CD4-positive, alpha-beta T cell treated with Interferon gamma for 1 hour (primary cell): Measurements from ENCODE around the gene CEP41.

Experiments used
- DNase-seq: peaks from one replicate; pipeline ENCODE4 v3.0.0-alpha.2; 2020

CEP41 gene

DNA sequence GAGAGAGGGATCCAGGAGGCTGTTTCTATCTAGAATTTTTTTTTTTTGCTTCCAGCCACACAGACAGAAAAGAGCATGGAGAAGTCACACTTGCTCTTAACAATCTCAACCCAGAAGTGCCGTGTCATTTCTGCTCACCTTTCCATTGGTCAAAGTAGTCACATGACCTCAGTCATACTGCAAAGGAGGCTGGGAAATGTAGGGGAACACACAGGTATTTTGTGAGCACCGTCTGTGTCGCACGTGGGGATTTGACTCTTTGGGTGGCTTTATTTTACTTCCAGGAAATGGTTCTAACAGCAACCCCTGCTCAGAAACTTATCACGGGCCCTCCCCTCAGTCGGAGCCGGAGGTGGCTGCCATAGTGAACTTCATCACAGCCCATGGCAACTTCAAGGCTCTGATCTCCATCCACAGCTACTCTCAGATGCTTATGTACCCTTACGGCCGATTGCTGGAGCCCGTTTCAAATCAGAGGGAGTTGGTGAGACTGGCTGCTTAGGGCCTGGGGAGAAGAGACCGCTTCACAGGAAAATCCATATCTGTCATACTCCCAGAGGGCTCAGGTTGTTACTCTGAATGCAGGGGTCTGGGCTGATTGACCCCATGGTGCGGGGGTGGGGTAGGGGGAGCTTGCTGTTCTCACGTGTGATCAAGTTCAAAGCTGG is 73.6 kb downstream of the CEP41 start:
- peak; percentile 26 for DNase-seq

DNA sequence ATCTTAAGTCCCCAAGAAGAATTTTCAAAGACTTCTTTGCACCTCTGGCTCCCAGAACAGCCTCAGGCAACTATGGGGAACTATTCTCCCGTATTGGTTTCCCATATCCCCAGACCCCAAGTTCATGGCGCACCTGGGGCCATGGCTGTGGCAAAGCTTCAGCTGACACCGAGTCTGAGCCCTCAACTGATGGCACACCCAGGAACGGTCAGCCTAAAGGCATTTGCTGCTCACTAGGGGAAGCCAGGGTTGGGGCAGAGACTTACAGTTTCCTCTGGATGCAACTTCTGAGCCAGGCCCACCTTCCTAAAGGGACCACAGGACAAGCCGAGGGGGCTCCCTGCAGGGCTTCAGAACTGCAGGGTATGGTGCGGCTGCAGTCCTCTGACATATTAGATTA is 74.3 kb downstream of the CEP41 start:
- no peak for DNase-seq

DNA sequence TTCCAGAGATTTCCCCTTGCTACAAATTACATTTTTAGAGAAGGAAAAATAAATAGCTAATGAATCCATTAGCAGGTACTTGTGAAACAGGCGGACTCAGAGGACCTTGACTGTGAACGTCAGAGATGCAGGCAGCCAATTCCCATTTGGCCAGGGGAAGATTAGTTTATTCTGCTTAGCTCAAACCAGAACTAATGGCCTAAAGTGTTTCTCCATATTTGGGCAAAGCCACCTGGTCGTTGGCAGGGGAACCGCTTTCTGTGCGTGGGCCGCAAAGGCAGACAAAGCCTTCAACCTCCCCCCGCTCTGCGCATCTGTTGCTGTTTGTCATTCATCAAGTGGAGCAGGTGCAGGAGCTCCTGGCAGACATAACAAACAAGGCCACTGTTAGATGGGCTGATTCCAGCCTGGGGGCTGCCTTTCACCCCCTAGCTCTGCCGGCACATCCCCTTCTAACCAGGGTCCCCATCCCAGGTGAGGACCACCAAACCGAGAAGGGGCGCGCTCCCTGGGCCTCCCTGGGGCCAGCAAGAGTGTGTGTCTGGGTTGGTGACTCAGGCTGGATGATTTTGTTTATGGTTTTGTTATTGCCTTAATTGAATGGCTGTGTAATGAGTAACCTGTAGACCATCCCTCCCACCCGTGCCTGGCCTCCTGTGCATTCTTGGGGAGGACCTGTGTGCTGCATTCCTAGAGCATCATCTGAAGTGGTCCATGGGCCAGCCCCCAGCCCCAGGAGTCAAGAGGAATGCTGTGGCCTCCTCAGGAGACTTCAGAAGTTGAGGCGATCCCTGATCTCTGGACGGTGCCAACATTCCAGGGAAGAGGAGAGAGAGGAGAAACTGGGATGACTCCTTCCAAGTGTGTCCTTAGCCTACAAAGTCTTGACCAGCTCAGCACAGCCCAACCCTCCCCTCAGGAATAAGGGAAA is 75.0 kb downstream of the CEP41 start:
- DNase-seq: no peak

GRCh38 chr7:130365088-130365487 is 75.7 kb downstream of the CEP41 start:
- no peak for DNase-seq

GRCh38 chr7:130364451-130364850 is 76.4 kb downstream of the CEP41 start:
- DNase-seq: no peak

- no peak for DNase-seq
Measured at GRCh38 chr7:130363026-130363847, 77.6 kb downstream of the CEP41 start.

GRCh38 chr7:130362251-130362816 is 78.5 kb downstream of the CEP41 start:
- DNase-seq: no peak

GRCh38 chr7:130361681-130362080 is 79.1 kb downstream of the CEP41 start:
- no peak for DNase-seq

DNA sequence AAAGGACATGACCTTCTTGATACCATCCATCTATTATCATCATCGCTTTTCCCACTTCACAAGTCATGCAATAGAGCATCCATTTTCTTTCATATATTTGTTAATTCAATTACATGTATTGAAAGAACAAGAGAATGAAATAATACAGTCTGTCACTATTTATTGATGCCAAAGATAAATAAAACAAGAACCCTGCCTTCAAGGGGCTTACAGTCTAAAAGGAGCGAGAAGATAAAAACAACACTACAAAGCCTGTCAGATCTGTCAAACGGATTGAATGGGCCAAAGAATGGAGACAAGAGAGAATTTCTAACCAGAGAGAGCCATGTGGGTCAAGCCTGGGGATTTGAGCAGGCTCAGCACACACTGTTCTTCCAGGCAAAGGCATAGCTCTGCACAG is 80.3 kb downstream of the CEP41 start:
- no peak for DNase-seq

DNA sequence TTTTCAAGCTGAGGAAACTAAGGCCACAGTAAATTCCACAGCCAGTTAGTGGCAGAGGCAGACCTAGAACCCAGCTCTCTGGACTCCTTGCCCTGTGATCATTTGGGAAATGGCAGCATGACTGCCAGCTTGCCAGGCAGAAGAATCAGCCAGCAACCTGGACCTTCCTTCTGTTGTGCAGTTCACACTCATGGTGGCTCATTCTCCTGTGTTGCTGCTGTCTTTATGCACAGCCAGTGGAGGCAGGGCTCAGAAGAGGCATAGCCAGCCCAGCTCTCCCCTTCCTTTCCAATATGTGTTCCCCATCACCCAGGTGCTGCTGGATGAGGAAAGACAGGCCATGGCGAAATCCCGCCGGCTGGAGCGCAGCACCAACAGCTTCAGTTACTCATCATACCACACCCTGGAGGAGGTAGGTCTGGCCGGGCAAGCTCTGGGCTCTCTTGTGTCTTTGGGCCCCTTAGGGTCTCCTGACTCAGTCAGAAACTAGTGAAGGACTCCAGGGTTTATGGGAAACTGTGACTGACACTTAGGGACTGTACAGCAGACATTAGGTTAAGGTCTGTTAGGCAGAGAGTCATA is 81.4 kb downstream of the CEP41 start:
- DNase-seq: no peak

DNA sequence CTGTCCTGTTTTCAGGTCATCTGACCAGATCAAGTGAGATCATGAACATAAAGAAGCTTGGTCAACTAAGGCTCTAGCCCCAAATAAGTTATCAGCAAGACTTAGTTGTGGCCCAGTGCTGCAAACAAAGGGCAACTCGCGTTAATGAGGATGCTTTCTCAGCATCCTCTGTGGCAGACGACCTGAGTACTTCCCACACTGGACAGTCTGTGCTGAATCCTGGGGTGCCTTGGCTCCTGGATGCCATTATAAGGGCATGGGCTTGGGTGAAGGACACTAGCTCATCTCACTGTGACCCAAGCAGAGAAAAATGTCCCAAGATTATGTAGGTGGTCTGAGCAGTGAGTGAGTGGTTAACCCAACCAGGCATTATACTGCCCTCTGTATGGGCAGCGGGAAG is 82.3 kb downstream of the CEP41 start:
- DNase-seq: no peak

- DNase-seq: no peak
Measured at GRCh38 chr7:130356876-130357611, 83.8 kb downstream of the CEP41 start.

- no peak for DNase-seq
Measured at GRCh38 chr7:130356121-130356875, 84.5 kb downstream of the CEP41 start.

DNA sequence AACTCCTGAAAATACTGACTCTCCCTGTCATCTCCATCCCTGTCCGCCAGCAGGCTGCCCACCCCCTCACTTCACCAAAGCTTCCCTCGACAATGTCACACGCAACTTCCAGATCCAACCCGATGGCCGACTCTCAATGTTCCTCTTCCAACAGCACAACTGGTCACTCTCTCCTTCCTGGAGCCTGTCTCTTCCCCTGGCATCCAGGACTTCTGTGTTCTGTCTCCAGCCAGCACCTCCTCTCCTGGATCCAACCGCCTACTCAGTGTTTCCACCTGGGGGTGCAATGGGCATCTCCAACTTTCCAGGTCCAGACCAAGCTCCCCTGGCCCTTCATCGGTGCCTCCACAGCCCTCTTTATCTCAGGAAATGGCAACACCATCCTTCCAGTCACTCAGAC is 87.6 kb downstream of the CEP41 start:
- no peak for DNase-seq

- DNase-seq: no peak
Measured at GRCh38 chr7:130352194-130353074, 88.4 kb downstream of the CEP41 start.

GRCh38 chr7:130351791-130352090 is 89.1 kb downstream of the CEP41 start:
- DNase-seq: no peak

- DNase-seq: no peak
Measured at GRCh38 chr7:130350945-130351790, 89.6 kb downstream of the CEP41 start.

DNA sequence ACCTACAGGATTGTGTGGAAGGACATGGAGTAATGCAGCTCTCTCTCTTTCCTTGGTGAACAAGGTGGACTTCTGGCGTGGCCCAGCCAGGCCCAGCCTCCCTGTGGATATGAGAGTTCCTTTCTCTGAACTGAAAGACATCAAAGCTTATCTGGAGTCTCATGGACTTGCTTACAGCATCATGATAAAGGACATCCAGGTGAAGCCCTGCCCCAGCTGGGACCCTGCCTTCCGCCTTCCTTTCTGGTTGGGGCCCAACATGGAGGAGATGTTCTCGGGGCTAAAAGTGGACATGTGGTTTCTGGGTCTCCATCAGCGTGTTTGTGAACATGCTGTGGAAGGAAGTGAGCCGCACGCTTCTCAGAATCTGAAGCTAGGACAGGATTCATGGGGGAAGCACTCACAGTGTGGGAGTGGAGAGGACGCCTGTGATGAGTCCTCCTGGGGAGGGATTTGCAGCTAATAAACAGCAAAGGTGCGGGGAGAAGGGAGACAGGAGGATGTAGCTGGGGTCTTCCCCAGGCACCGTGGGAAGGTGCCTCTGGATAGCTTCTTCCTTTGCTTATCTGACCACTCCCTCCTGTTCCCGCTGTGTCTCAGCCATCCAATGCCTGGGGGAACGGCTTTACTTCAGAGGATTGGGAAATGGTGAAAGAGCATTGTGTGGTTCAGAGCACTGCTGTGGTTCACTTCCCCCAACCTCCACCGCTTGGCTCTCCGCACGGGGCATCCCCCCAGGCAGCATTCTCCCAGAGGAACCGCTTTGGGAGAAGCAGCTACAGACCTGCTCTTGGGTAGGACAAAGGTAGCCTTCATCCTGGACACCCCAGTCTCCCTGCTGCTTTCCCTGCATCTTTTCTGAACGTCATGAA is 90.7 kb downstream of the CEP41 start:
- DNase-seq: no peak
